GM18909 (cell line): ENCODE data around the gene ABHD4.
"Not testable (repeated sequence)": the region's sequence is repeated elsewhere in the genome, so short reads cannot be mapped to it uniquely, and the experiment has no call there.

Source experiments
- ATAC-seq: cut with Tn5 transposase; IDR thresholded peaks from one replicate; pipeline ENCODE4 v1.9.1; 2021; ENCODE audit warnings: mild to moderate bottlenecking; ENCODE audit not compliant: unreplicated experiment, poor library complexity

Gene ABHD4

DNA sequence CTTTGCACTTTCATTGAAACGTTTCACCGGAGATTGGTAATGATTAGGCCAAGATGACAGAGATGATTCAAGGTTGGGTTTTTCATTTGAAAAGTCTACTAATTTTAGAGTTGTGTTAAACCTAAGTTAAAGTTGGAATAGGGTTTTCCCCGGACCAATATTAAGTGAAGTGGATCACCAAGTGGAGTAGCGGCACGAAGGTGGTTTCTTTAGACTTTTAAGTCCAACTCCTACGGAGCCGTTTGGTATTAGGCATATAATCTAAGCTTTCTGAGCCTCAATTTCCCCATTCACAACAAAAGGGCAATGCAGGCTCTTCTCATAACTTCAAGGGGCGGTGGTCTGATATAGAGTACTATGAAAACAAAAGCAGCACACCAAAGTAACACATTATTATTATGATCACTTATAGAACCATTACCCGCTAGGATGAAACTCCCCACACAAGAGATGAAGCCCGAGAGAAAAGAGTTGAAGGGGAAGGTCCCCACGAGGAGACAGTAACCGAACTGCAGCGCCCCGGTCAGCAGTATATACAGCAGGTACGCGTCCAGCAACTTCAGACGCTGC lies 9.5 kb upstream of the ABHD4 start:
- no peak for ATAC-seq

DNA sequence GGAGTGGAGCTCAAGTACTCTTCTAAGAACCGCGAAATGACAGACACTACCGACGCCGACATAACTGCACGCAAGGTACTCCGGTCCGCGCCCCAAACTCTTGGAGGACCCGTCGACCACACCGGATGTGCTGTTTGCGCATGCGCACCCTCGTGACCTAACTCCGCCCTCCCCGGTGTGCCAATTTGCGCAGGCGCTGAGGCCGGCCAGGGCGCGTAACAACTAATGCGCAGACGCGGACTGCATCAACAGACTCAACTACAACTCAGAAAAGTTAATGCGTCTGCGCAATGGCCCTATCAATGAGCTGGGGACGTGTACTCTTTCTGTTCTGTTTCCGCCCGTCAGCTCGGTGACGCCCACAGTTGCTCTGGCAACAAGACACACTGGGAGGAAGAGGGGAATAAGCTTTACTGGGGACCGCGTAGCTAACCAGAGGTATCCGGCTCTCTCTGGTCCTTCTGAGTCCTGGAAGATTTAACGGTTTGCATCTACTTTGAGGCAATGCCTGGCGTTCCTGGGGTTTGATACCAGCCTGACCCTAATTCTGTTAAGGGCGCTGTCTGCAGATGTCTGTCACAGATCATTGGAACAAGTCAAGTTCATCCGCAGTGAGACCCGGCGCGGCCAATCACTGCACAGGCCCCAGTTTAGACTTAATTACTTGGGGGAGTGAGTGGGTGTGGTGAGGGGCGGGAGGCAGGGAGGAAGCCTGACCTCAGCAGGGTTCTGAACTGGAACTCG lies 8.8 kb upstream of the ABHD4 start, which contains the start of gene DAD1:
DAD1 (minus strand) TSS at position 129 of the 744 bp plus-strand sequence; CDS start at position 62, 67 bp downstream.
- ATAC-seq: peak; percentile 94

DNA sequence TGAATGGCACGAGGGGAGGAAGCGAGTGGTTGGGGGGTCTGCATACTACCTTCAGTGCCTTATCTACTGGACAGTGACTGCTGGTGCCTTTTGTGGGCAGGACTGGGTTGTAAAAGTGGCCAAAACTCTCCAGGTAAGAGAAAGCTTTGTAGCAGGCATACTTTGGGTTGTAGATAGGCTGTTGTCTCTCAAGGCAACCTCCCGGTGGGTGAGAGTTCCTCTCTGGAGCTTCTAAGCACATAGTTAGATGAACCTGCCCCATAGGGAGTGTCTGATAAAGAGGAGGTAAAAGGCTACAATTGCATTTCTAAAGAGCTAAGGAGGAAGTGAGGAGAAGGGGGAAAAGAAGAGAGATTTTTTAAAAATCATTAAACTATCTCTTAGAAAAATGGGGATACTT lies 4.9 kb upstream of the ABHD4 start:
- ATAC-seq: no peak

DNA sequence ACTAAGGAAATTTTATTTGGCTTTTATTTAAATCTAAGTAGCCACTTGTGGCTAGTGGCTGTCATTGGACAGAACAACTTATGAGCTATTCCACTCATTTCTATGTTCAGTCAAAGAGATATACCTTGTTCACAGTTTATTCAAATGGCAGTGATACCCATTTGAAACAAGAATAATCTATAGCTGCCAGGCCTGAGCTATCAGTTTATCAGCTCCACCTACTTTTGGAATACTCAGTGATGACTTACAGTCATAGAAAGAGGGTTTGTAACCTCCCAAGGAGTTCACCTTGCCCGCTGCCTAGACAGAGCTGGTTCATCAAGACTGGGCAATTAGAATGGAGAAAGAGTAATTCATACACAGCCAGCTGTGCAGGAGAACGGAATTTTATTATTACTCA lies 4.5 kb upstream of the ABHD4 start:
- no peak for ATAC-seq

DNA sequence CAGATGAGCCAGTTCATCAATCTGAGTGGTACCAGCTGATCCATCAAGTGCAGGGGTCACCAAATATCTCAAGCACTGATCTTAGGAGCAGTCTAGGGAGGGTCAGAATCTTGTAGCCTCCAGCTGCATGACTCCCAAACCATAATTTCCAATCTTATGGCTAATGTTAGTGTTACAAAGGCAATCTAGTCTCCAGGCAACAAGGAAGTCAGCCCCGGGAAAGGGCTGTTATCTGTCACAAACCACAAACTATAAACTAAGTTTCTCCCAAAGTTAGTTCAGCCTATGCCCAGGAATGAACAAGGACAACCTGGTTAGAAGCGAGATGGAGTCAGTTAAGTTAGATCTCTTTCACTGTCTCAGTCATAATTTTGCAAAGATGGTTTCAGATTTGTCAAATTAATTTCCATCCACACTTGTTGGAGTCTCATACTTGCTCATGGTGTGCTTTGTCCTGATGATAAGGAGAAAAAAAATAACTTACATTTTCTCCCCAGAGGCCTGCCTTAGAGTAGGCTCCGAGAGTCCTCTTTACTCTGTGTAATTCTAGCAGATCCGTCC lies 3.9 kb upstream of the ABHD4 start:
- no peak for ATAC-seq

DNA sequence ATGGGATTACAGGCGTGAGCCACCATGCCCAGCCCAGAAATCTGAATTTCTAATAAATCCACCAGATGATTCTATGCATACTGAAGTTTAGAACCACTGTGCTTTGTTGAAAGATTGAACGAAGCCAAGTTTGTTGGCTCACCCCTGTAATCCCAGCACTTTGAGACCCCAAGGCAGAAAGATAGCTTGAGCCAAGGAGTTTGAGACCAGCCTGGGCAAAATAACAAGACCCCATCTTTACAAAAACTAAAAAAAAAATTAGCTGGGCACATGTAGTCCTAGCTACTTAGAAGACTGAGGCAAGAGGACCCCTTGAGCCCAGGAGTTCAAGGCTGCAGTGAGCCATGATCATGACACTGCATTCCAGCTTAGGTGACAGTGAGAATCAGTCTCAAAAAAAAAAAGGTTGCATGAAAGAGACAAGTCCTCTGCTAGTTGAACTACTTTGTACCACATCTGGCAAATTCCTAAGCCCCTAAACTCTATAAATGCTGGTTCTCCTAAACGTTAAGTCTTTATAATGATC lies 1.7 kb upstream of the ABHD4 start:
- ATAC-seq: no peak

DNA sequence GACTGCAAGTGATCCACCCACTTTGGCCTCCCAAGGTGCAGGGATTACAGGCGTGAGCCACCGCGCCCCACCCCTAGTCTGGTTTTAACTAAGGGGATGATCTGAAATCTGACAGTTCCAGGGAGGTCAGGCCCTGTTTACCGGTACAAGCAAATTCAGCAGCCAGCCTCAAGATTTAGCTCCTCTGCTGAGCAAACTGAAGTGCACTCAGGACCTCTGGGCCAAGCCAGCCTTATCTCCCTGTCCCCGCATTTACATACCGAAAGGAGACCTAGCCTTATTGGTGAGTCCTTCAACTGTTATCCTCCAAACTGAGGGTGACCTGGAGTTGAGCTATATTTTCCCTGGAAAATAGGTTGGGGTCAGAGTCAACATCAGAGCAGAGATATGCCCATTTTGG lies 835 bp upstream of the ABHD4 start:
- ATAC-seq: no peak

DNA sequence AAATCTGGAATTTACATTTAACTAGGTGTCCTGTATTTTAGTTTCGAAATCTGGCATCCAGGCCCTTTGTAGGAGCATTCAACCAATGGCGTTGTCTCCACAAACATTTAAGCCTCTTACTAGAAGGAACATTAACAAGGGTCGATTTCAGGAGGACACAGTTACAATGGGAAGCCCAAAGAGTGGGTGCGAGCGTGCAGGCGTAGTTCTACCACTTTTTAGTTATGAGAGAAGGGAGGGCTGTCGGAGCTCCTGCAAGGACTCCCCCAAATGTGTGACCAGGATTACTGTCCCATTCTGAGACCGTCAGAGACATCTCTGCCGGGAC lies 365 bp upstream of the ABHD4 start:
- peak; percentile 18 for ATAC-seq

DNA sequence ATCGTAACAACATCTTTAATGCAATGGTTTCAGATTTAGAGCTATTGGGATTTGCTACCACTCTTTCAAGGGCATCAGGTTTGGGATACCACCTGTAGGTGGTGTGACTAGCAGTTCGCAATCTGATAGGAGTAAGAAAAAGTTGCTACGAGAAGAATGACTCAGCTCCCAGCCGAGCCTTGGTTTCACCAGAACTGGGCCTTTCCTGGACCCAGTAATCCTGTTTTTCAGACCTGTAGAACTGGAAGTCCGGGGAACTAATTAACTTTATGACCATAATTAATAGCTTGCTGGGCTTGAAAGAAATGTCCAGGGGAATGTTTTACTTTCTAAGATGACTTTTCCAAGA lies 770 bp downstream of the ABHD4 start:
- peak; percentile 50 for ATAC-seq

DNA sequence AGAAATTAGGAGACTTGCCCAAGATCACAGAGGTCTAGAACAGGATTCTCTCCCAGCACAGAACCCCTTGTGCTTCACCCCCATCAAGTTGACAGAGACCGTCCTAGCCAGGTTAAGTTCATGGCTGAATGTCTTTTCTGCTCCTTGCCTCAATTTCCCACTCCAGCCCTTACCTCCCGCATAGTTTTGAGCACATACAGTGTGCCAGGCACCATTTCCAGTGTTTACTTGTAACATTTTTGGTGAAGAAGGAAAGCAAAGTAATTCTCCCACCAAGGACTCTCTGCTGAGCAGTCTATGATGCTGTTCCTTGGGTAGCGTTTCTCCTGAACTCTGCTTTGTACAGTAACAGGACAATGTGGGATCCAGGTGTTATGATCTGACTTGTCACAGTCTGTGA lies 1.2 kb downstream of the ABHD4 start:
- ATAC-seq: no peak

DNA sequence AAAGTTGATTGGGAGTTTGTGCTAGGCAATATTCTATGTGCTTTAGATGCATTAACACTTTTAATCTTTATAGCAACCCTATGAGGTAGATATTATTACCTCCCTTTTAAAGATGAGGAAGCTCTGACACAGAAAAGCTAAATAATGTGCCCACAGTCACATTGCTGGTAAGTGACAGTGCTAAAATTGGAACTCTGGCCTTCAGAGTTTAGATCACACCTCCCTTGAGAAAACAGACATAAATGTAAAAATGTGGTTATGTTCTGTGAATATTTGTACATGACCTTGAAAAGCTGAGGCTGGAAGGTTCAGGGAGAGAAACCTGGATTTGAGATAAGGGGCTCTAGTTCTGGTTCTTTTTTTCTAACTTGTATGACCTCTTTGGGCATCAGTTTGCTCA lies 1.9 kb downstream of the ABHD4 start:
- ATAC-seq: no peak

DNA sequence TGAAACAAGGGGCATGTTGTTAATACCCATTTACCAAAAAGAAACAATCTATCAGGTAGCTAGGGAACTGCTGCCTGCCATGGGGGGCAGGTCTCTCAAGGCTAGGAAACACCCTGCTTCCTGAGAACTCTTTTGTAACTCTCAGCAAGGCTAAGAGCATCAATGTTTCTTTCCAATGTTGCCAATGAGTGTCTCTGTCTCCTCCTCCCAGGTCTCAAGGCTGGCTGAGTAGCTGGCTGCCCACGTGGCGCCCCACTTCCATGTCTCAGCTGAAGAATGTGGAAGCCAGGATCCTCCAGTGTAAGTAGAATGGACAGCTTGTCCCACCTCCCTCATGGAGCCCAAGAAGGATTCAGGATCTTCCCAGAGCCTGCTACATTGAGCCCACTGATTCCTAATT lies 3.4 kb downstream of the ABHD4 start:
- ATAC-seq: no peak

DNA sequence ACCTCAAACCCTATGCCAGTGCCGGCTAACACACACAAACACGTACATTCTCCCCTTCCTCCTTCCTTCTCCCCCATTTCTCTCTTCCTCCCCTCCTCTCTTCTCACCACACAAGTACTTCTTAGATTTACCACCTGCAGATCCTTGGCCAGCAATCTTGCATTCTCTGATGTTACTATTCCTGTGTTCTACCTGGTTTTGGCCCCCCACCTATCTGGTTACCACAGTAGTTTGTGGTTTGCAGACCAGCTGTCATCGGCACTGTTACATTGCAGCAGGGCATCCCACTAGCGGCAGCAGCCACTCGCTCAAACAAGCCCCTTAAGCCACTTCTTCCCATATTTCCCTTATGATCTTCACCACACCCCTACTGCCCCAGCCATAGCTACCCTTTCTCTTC lies 3.9 kb downstream of the ABHD4 start:
- ATAC-seq: no peak

DNA sequence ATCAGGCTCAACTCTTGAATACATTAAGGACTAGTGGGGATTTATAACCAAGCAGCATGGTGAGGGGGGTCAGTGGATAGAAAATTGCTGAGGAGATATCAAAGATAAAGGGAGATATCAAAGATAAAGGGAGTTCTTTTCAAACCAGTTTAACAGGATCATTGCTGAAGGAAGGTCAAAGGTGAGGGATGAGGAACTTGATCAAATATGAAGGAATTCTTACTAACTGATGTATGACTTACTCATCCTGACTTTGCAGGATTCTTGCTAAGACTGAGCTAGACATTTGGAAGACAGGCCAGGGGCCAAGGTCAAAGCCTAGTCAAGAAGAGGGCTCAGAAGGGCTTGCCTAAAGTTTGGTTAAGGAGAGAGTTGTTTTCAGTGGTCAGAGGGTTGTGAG lies 4.8 kb downstream of the ABHD4 start:
- ATAC-seq: no peak

DNA sequence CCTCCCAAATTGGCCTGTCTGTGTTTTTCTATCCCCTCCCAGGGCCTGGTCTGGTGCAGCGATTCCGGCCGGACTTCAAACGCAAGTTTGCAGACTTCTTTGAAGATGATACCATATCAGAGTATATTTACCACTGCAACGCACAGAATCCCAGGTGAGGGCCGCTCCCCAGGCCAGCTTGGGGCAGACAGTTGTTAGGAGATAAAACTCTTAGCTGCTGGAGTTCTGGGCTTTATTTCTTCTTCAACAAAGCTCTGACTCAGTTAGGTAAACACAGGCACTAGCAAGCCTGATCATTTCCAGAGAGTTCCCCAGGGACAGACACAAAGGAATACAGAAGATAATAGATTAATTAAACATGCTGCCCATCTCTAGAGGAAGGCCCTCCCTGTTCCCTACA lies 8.3 kb downstream of the ABHD4 start:
- ATAC-seq: no peak

DNA sequence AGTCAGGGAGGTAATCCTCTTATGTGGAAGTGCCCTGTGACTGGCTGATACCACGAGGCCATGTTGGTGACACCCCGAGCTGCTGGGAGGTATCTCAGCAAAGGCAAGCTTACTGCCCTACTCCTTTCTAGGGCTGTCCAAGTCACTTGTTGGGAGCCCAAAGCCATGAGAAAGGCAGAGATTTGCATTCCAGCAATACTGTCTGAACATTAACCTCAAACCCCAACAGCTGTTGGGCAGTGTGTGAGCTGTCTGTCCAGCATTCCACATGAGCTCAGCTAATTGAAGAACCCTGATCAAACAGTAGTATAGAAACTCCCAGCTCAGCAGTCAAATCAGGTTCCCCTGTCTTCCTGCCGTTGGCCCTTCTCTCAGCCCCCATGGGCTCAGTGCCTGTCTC lies 9.2 kb downstream of the ABHD4 start:
- no peak for ATAC-seq

DNA sequence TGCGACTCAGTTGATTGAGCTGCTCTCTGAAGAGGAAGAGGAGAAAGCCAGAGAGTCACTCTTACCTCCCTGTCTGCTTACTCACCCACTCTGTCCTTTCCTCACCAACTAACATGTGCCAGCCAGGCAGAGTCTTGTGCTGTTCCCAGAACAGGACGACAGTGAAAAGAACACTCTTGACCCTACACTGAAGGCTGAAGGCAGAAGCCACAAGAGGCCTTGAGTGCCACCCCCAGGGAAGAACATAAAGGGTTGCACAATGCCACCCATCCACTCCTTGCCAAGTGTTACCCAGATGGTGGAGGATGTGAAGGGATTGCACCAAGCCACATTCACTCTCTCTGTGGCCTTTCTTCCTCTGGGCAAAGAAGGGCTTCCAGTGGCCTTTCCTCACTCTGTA lies 12.8 kb downstream of the ABHD4 start:
- ATAC-seq: no peak

DNA sequence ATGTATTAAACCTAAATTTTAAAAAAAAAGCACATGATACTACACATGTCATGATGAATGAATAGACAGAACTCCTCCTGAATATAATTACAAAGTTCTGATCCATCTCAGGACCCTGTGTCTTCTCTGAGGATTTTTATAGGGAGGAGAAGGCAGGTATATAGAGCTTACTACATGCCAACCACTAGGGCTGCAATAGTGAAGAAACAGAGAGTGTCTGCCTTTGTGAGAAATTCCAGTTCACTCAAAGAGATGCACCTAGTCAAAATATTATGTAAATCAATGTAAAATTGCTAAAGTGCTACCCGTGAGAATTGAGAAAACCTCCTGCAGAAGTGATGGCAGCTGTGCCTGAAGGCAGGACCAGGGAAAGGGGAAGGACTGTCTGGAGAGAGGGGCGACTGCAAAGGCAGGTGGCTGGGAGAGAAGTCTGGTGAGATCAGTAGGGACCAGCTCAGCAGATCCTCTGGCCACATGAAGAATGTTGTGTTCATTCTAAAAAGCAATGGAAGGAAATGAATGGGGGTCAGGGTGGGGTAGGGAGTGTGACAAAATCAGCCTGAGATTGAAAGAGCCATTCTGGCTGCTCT lies 15.1 kb downstream of the ABHD4 start:
- ATAC-seq: no peak

DNA sequence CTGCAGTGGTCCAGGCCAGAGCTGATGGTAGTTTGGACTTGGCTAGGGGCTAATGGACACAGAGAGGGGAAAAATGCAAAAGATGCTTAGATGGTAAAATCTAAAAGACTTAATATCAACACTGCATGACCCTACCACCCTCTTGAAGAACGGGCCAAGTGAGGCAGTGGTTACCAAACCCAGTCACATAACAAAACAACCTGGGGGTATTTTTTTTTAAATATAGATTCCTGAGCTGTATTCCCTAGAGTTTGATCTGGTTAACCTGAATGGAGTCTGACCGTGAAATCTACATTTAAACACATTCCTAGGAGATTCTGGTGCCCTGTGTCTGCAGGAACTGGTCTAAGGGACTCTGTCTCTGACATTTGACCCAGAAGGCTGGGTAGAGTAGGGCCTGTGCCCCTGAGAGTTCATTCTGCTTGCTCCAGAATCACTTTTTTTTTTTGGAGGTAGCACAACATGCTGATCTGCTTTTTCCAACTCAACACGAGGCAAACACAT lies 15.7 kb downstream of the ABHD4 start:
- ATAC-seq: no peak

DNA sequence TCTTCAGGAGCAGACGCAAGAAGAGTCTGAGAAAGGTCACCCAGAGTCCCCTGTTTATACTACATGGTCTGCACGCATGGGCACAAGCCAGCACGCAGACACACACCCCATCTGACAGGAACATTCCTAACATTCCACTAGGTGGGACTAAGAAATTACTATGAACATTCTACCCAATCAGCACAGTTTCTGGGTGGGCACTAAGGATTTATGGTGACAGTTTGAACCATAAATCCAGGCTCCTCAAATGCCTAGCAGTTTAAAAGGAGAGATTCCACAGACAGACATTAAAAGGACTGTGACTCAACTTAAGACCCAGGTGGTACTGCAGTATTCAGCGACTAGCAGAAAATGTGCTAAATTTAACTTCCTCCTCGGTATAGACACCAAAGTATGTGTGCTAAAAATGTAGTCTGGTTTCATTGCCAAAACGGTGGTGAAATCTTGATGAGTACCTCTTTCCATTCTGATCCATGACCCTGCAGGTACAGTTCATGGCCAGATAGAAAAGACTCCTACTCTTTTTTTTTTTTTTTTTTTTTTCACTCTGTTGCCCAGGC lies 16.2 kb downstream of the ABHD4 start:
- ATAC-seq: no peak

DNA sequence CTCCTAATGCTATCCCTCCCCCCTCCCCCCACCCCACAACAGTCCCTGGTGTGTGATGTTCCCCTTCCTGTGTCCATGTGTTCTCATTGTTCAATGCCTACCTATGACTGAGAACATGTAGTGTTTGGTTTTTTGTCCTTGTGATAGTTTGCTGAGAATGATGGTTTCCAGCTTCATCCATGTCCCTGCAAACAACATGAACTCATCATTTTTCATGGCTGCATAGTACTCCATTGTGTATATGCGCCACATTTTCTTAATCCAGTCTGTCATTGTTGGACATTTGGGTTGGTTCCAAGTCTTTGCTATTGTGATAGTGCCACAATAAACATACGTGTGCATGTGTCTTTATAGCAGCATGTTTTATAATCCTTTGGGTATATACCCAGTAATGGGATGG lies 17.7 kb downstream of the ABHD4 start:
- not testable (repeated sequence) for ATAC-seq
